H1 (cell line): ENCODE results near the gene PURA. TPM values are rescaled to one million over a fixed set of nuclear protein-coding genes. Genes with fewer than 3 reads are reported as not detected.

Experiments
- CTCF ChIA-PET: fragments of 300-600 bp; sonication (Branson Sonifier 250); formaldehyde crosslinking; loops from one replicate; lab custom pipeline; 2021; ENCODE audit not compliant: partially characterized antibody; lab: Charles Lee
- POLR2A ChIA-PET: fragments of 300-600 bp; sonication (Branson Sonifier 250); formaldehyde crosslinking; loops from one replicate; lab custom pipeline; 2021; ENCODE audit warnings: inconsistent platforms; ENCODE audit not compliant: partially characterized antibody; lab: Charles Lee
- DNase-seq, 2 experiments: peaks; one replicate each; pipeline versions ENCODE4 v3.0.0 to v3.0.0-alpha.2; 2010 to 2022; ENCODE audit warnings: low spot score in 2 of 2, low read depth in 1 of 2, mixed read lengths in 1 of 2
- FAIRE-seq: peaks from 2 replicates; lab custom pipeline; 2011; peaks lifted over from hg19 to GRCh38; lab: Jason Lieb, UNC
- H2AFZ ChIP-seq: 2 replicates; pipeline ENCODE4 v1.8.1; 2012; ENCODE audit warnings: low read length, inconsistent platforms
- H2AK5ac ChIP-seq: 2 replicates; pipeline ENCODE4 v1.6.1; 2013; ENCODE audit warnings: low read depth, low read length
- H2BK120ac ChIP-seq: replicated peaks from 2 replicates; pipeline ENCODE3; 2013; ENCODE audit warnings: low read depth, low read length, inconsistent platforms
- H2BK12ac ChIP-seq: 2 replicates; pipeline ENCODE4 v1.6.1; 2013; ENCODE audit warnings: low read depth, low read length
- H2BK15ac ChIP-seq: 2 replicates; pipeline ENCODE4 v1.6.1; 2013; ENCODE audit warnings: low read length
- H2BK20ac ChIP-seq: 2 replicates; pipeline ENCODE4 v1.6.1; 2013; ENCODE audit warnings: low read length
- H2BK5ac ChIP-seq: 2 replicates; pipeline ENCODE4 v1.6.1; 2013; ENCODE audit warnings: low read depth, low read length
- H3K14ac ChIP-seq: 2 replicates; pipeline ENCODE4 v1.6.1; 2013; ENCODE audit warnings: inconsistent platforms; ENCODE audit not compliant: insufficient read length
- H3K18ac ChIP-seq: 2 replicates; pipeline ENCODE4 v1.6.1; 2013; ENCODE audit warnings: low read length; ENCODE audit errors: extremely low read depth
- H3K23ac ChIP-seq: 2 replicates; pipeline ENCODE4 v1.6.1; 2013; ENCODE audit warnings: inconsistent platforms; ENCODE audit not compliant: insufficient read length
- H3K23me2 ChIP-seq: 2 replicates; pipeline ENCODE4 v1.6.1; 2013; ENCODE audit warnings: low read depth, low read length
- H3K27ac ChIP-seq: 2 replicates; pipeline ENCODE4 v1.6.1; 2011; ENCODE audit warnings: low read depth, low read length, inconsistent platforms
- H3K27me3 ChIP-seq, 4 experiments: replicated peaks in 1 of 4; 1 replicate in 1 of 4; 2 replicates in 3 of 4; pipeline versions ENCODE4 v1.6.1 to v1.8.1; 2011 to 2013; ENCODE audit warnings: low read length in 3 of 4, mild to moderate bottlenecking in 3 of 4, inconsistent platforms in 2 of 4, mixed read lengths in 2 of 4, moderate library complexity in 1 of 4; ENCODE audit not compliant: control insufficient read depth in 3 of 4, insufficient read depth in 3 of 4; ENCODE audit errors: extremely low read depth in 1 of 4
- H3K36me3 ChIP-seq, 4 experiments: 2 replicates each; pipeline versions ENCODE4 v1.6.1 to v1.8.1; 2011 to 2013; ENCODE audit warnings: mild to moderate bottlenecking in 4 of 4, low read length in 3 of 4, moderate library complexity in 2 of 4, control low read depth in 1 of 4, inconsistent platforms in 1 of 4; ENCODE audit not compliant: insufficient read depth in 4 of 4, control insufficient read depth in 2 of 4
- H3K4ac ChIP-seq: replicated peaks from 2 replicates; pipeline ENCODE3; 2013; ENCODE audit warnings: low read length, low read depth, mixed read lengths, inconsistent platforms; ENCODE audit not compliant: insufficient read length
- H3K4me1 ChIP-seq, 4 experiments: replicated peaks in 1 of 4; 1 replicate in 1 of 4; 2 replicates in 3 of 4; pipeline versions ENCODE4 v1.6.1 to v1.8.1; 2011 to 2013; ENCODE audit warnings: low read length in 3 of 4, inconsistent platforms in 2 of 4, mixed read lengths in 1 of 4; ENCODE audit not compliant: insufficient read depth in 4 of 4, control insufficient read depth in 3 of 4
- H3K4me2 ChIP-seq, 2 experiments: 2 replicates each; pipeline versions ENCODE4 v1.6.1 to v1.8.1; 2011 to 2013; ENCODE audit warnings: low read depth in 2 of 2, low read length in 2 of 2, control low read depth in 1 of 2, inconsistent platforms in 1 of 2, mild to moderate bottlenecking in 1 of 2; ENCODE audit not compliant: insufficient read depth in 1 of 2
- H3K4me3 ChIP-seq, 4 experiments: fragments of 200-600, 300-600 bp in 1 of 4; sonication (generic), shearing (Covaris generic), sonication (Bioruptor Twin) in 1 of 4; 2 replicates each; pipeline versions ENCODE4 v1.5.1 to v1.8.1; 2011 to 2016; ENCODE audit warnings: low read length in 4 of 4, low read depth in 3 of 4, control low read depth in 2 of 4, inconsistent platforms in 2 of 4, mild to moderate bottlenecking in 2 of 4, mixed read lengths in 1 of 4, moderate library complexity in 1 of 4; ENCODE audit not compliant: insufficient read depth in 2 of 4; ENCODE audit errors: extremely low read depth in 1 of 4
- H3K56ac ChIP-seq: replicated peaks from 2 replicates; pipeline ENCODE3; 2013; ENCODE audit warnings: low read depth, mild to moderate bottlenecking, mixed read lengths, low read length, inconsistent platforms; ENCODE audit not compliant: insufficient read length
- H3K79me1 ChIP-seq: 2 replicates; pipeline ENCODE4 v1.6.1; 2013; ENCODE audit warnings: low read depth, low read length, control low read depth
- H3K79me2 ChIP-seq, 2 experiments: 2 replicates each; pipeline versions ENCODE4 v1.6.1 to v1.8.1; 2012 to 2013; ENCODE audit warnings: low read length in 2 of 2, mild to moderate bottlenecking in 2 of 2, inconsistent platforms in 1 of 2; ENCODE audit not compliant: insufficient read depth in 2 of 2, control insufficient read depth in 1 of 2
- H3K9ac ChIP-seq, 4 experiments: replicated peaks in 1 of 4; 1 replicate in 1 of 4; 2 replicates in 3 of 4; pipeline versions ENCODE4 v1.6.1 to v1.8.1; 2011 to 2013; ENCODE audit warnings: low read depth in 3 of 4, low read length in 3 of 4, control low read depth in 2 of 4, mild to moderate bottlenecking in 2 of 4, moderate library complexity in 2 of 4, inconsistent platforms in 1 of 4; ENCODE audit errors: extremely low read depth in 1 of 4
- H3K9me3 ChIP-seq, 2 experiments: 2 replicates each; pipeline versions ENCODE4 v1.6.1 to v1.8.1; 2012 to 2013; ENCODE audit warnings: mild to moderate bottlenecking in 2 of 2, moderate library complexity in 2 of 2, control low read depth in 1 of 2, inconsistent platforms in 1 of 2, low read depth in 1 of 2, low read length in 1 of 2, mixed read lengths in 1 of 2; ENCODE audit not compliant: insufficient read depth in 2 of 2
- H4K20me1 ChIP-seq, 2 experiments: replicated peaks in 1 of 2; 2 replicates each; pipeline versions ENCODE3 to v1.8.1; 2011 to 2013; ENCODE audit warnings: inconsistent platforms in 2 of 2, low read length in 2 of 2, mild to moderate bottlenecking in 1 of 2; ENCODE audit not compliant: insufficient read depth in 2 of 2, control insufficient read depth in 1 of 2
- H4K5ac ChIP-seq: 2 replicates; pipeline ENCODE4 v1.6.1; 2013; ENCODE audit warnings: low read length, low read depth, mixed read lengths, inconsistent platforms; ENCODE audit not compliant: insufficient read length
- H4K8ac ChIP-seq: 2 replicates; pipeline ENCODE4 v1.8.0; 2013; ENCODE audit warnings: mild to moderate bottlenecking, moderate library complexity, low read length, inconsistent platforms; ENCODE audit not compliant: insufficient read depth; ENCODE audit errors: extremely low read depth
- H4K91ac ChIP-seq: replicated peaks from 2 replicates; pipeline ENCODE3; 2013; ENCODE audit warnings: low read length, mixed read lengths, inconsistent platforms; ENCODE audit not compliant: insufficient read length
- CHD1 ChIP-seq: IDR thresholded peaks from 2 replicates; pipeline ENCODE4 v1.6.1; 2012; ENCODE audit warnings: low read depth, low read length, improper control_type of control experiment
- FOSL1 ChIP-seq: IDR thresholded peaks from 2 replicates; pipeline ENCODE4 v1.6.1; 2011; ENCODE audit warnings: mild to moderate bottlenecking, low read depth, low read length, moderate library complexity; ENCODE audit not compliant: insufficient read depth
- HDAC2 ChIP-seq, 2 experiments: fragments of 300-600 bp in 1 of 2; sonication (generic) in 1 of 2; IDR thresholded peaks; 2 replicates each; pipeline ENCODE4 v1.6.1; 2011 to 2012; ENCODE audit warnings: low read depth in 2 of 2, low read length in 2 of 2, mild to moderate bottlenecking in 2 of 2, moderate library complexity in 2 of 2, borderline replicate concordance in 1 of 2, inconsistent platforms in 1 of 2
- KDM5A ChIP-seq: fragments of 200-600 bp; IDR thresholded peaks from 2 replicates; pipeline ENCODE4 v1.7.1; 2012; ENCODE audit warnings: mild to moderate bottlenecking, low read length, inconsistent platforms, mixed read lengths
- MAX ChIP-seq: IDR thresholded peaks from 2 replicates; pipeline ENCODE4 v1.6.1; 2012; ENCODE audit warnings: inconsistent platforms
- NANOG ChIP-seq: IDR thresholded peaks from 2 replicates; pipeline ENCODE4 v1.6.1; 2011; ENCODE audit warnings: low read length, low read depth, mild to moderate bottlenecking, inconsistent platforms; ENCODE audit not compliant: insufficient read depth, poor library complexity, severe bottlenecking
- PHF8 ChIP-seq: fragments of 200-600 bp; sonication (generic); conservative IDR thresholded peaks from 2 replicates; pipeline ENCODE4 v1.7.1; 2012; ENCODE audit warnings: low read depth, mild to moderate bottlenecking, inconsistent platforms, low read length, moderate library complexity
- RAD21 ChIP-seq, 2 experiments: IDR thresholded peaks in 1 of 2; conservative IDR thresholded peaks in 1 of 2; 2 replicates each; pipeline ENCODE4 v1.6.1; 2011; ENCODE audit warnings: low read depth in 2 of 2, low read length in 2 of 2, improper control_type of control experiment in 1 of 2, inconsistent platforms in 1 of 2, mild to moderate bottlenecking in 1 of 2, moderate library complexity in 1 of 2
- RBBP5 ChIP-seq: IDR thresholded peaks from 2 replicates; pipeline ENCODE4 v1.7.1; 2012; ENCODE audit warnings: low read depth, mild to moderate bottlenecking, inconsistent platforms, low read length, moderate library complexity, borderline replicate concordance
- SIN3A ChIP-seq, 2 experiments: IDR thresholded peaks in 1 of 2; conservative IDR thresholded peaks in 1 of 2; 2 replicates each; pipeline ENCODE4 v1.6.1; 2011 to 2012; ENCODE audit warnings: low read length in 2 of 2, improper control_type of control experiment in 1 of 2, low read depth in 1 of 2, mild to moderate bottlenecking in 1 of 2
- SRF ChIP-seq: IDR thresholded peaks from 2 replicates; pipeline ENCODE4 v1.6.1; 2011; ENCODE audit warnings: mild to moderate bottlenecking, low read depth, low read length, moderate library complexity
- USF2 ChIP-seq: IDR thresholded peaks from 2 replicates; pipeline ENCODE4 v1.6.1; 2011; ENCODE audit warnings: low read length, improper control_type of control experiment
- polyA plus RNA-seq, 7 experiments: library from polyadenylated mRNA; depleted of rRNA in 3 of 7; stranded (reverse) in 5 of 7; unstranded in 2 of 7; fragments of >200 nt in 5 of 7; fragments of 200-250 nt in 2 of 7; gene quantifications; 1 replicate in 5 of 7; 2 replicates in 1 of 7; 4 replicates in 1 of 7; pipeline versions ENCODE4 v1.2.1 to v1.2.3, GENCODE V29; 2011 to 2013; ENCODE audit warnings: missing spikeins in 2 of 7, mixed read lengths in 2 of 7
- total RNA-seq: library from RNA; stranded (reverse); fragmentation: NEBNext Ultra II Directional; extraction: Animal tissue kit (Norgen Biotek cat#: 25700); gene quantifications from 2 replicates; pipeline ENCODE4 v1.2.1, GENCODE V29; 2021

Gene PURA
- total and polyA plus RNA-seq, 2 of the 8 experiments (the other 6 are each of a cell fraction or from before 2014, with no cell fraction given): 0.98 to 2.1 TPM

DNA sequence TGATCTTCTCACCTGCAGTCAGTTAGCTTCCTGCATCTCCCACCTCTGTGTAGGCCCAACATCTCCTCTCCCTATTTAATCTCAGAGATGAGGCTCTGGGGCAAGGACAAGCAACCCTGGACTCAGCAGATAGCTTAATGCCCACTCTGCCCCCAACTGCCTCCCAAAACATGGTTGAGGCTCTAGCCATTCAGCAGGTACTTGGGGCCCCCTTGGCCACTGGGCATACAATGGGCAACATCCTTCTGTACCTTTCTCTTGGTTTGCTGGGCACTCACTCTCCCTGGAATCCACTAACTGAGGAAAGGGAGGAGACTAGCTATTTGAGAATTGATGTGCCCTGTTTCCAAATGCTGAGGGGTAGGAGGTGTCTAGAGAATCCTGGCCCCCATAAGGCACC lies 21.2 kb downstream of the PURA start:
- H3K56ac ChIP-seq: no peak overlapping the region
- H3K9ac ChIP-seq: no peak overlapping the region
- no peak overlapping the region for H3K14ac ChIP-seq
- peaks cover 0 to 7% (median 1%) of the 10 kb centered on the region in 4 experiments; a peak in 2 of 7 replicates for H3K4me1 ChIP-seq
- FAIRE-seq: no peak
- H3K4ac ChIP-seq: no peak overlapping the region
- H4K20me1 ChIP-seq: no peaks in the 10 kb centered on the region
- no peak overlapping the region for H2AK5ac ChIP-seq
- no peaks in the 10 kb centered on the region for H3K79me2 ChIP-seq
- no peak for DNase-seq
- no peak overlapping the region for H3K4me2 ChIP-seq
- H3K27me3 ChIP-seq: no peaks in the 10 kb centered on the region
- no peaks in the 10 kb centered on the region for H3K79me1 ChIP-seq
- H2BK120ac ChIP-seq: no peak overlapping the region
- H3K23me2 ChIP-seq: no peaks in the 10 kb centered on the region
- no peak overlapping the region for H3K23ac ChIP-seq
- H2BK15ac ChIP-seq: no peak overlapping the region
- H2BK5ac ChIP-seq: no peak overlapping the region
- no peak overlapping the region for H3K27ac ChIP-seq
- no peaks in the 10 kb centered on the region for H3K9me3 ChIP-seq
- H2AFZ ChIP-seq: no peak overlapping the region
- no peak overlapping the region for H4K5ac ChIP-seq
- no peak overlapping the region for H4K8ac ChIP-seq
- CTCF ChIA-PET: interaction anchor here (1.1 to 9.5 kb wide), 7 partner anchors 10 to 150 kb away, joined by 3 to 105 read pairs (median 4); no protein-coding TSS in a partner anchor
- H3K36me3 ChIP-seq: no peaks in the 10 kb centered on the region
- no peak overlapping the region for H2BK20ac ChIP-seq
- POLR2A ChIA-PET: interaction anchor here (1.3 kb wide), 1 partner anchor 8 kb away, joined by 3 read pairs; no protein-coding TSS in a partner anchor
- H4K91ac ChIP-seq: no peak overlapping the region
- H3K18ac ChIP-seq: no peak overlapping the region
- no peak overlapping the region for H2BK12ac ChIP-seq
- no peak overlapping the region for H3K4me3 ChIP-seq
- TF ChIP-seq SRF (no peak), RBBP5 (no peak), RAD21 (IDR thresholded peaks at IDR 0.05 in 1 of 2, conservative IDR thresholded peaks at IDR 0.05 in 1 of 2; ENCODE audit: low read depth in 2 of 2, low read length in 2 of 2) (no peak), PHF8 (no peak), KDM5A (no peak), USF2 (no peak), NANOG (no peak), MAX (no peak), CHD1 (no peak), SIN3A (conservative IDR thresholded peaks at IDR 0.05 in 1 of 2, IDR thresholded peaks at IDR 0.05 in 1 of 2; ENCODE audit: low read depth in 1 of 2, low read length in 2 of 2) (no peak), HDAC2 (IDR thresholded peaks at IDR 0.05; ENCODE audit: borderline replicate concordance in 1 of 2, low read depth in 2 of 2, low read length in 2 of 2) (no peak), FOSL1 (no peak)
